GM13977 (cell line): Measurements from ENCODE around the gene CORO1C.
"Not testable (repeated sequence)": the region's sequence is repeated elsewhere in the genome, so short reads cannot be mapped to it uniquely, and the experiment has no call there.

Experiments
- DNase-seq: peaks from one replicate; pipeline ENCODE4 v3.0.0; 2012; ENCODE audit warnings: low spot score
- in situ Hi-C: fragments of 300-500 bp; cut with MboI; formaldehyde crosslinking; loops from one replicate; pipeline ENCODE4 v1.12.0; 2022; ENCODE audit warnings: low sequenced_read_pairs, low pct_unique_long_range_greater_than_20kb, mixed read lengths, inconsistent platforms; ENCODE audit not compliant: unreplicated experiment
- TF ChIP-seq, protein P1 (sequence below): IDR thresholded peaks from 2 replicates; pipeline ENCODE4 v1.5.1; 2012; ENCODE audit warnings: mild to moderate bottlenecking, control low read depth; ENCODE audit not compliant: insufficient read depth; ENCODE audit errors: extremely low read depth, missing control alignments

The CORO1C gene

DNA sequence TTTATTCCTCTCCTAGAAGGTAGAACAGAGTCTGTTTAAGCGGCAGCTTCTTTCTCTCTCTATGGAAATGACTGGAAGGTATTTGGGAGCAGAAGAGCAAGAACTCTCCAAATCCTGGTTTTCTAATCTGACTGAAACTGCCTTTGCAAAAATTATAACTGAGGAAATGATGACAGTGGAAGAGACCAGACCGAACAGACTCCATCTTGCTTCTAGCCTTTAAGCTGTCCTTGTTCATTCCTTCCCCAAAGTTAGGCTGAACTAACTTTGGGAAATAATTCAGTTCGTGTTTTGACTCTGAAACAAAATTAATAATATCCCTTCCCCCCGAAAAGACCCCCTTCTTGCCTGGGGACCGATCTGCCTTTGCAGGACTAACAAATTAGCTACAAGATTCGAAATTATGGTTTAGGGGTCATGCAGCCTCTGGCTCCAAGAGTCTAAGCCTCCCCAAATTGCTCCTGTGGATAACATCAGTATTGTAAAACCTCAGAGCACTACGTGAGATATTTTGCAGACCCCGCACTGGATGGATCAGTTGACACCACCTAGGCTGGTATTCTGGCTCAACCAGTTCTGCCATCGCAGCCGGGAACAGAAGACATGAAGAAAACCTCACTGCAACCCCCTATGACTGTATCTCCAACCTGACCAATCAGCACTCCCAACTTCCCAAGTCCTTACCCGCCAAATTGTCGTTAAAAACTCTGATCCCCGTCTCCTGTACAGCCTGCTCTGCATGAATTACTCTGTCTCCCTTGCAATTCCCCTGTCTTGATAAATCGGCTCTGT lies 111.8 kb downstream of the CORO1C start:
- TF ChIP-seq, protein P1, sequence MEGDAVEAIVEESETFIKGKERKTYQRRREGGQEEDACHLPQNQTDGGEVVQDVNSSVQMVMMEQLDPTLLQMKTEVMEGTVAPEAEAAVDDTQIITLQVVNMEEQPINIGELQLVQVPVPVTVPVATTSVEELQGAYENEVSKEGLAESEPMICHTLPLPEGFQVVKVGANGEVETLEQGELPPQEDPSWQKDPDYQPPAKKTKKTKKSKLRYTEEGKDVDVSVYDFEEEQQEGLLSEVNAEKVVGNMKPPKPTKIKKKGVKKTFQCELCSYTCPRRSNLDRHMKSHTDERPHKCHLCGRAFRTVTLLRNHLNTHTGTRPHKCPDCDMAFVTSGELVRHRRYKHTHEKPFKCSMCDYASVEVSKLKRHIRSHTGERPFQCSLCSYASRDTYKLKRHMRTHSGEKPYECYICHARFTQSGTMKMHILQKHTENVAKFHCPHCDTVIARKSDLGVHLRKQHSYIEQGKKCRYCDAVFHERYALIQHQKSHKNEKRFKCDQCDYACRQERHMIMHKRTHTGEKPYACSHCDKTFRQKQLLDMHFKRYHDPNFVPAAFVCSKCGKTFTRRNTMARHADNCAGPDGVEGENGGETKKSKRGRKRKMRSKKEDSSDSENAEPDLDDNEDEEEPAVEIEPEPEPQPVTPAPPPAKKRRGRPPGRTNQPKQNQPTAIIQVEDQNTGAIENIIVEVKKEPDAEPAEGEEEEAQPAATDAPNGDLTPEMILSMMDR: no peak
- no peak for DNase-seq
- in situ Hi-C loops: loop anchor here (5.0 kb wide), 1 partner anchor 52 kb away; no protein-coding TSS in a partner anchor

- DNase-seq: not testable (repeated sequence)
- in situ Hi-C loops: loop anchor here (5.0 kb wide), 1 partner anchor 52 kb away; no protein-coding TSS in a partner anchor
These were observed 112.4 kb downstream of the CORO1C start for GRCh38 chr12:108618953-108619274.

- TF ChIP-seq, protein P1: peak; percentile 91
- DNase-seq: peak; percentile 74
- in situ Hi-C loops: loop anchor here (5.0 kb wide), 1 partner anchor 51 kb away; no protein-coding TSS in a partner anchor
These were observed 113.0 kb downstream of the CORO1C start for GRCh38 chr12:108618079-108618952.

GRCh38 chr12:108616941-108617858 lies 114.1 kb downstream of the CORO1C start:
- DNase-seq: peak; percentile 90
- TF ChIP-seq, protein P1: peak; percentile 9
- in situ Hi-C loops: loop anchor here (5.0 kb wide), 1 partner anchor 50 kb away; no protein-coding TSS in a partner anchor

- TF ChIP-seq, protein P1: no peak
- in situ Hi-C loops: loop anchor here (5.0 kb wide), 1 partner anchor 49 kb away; no protein-coding TSS in a partner anchor
- no peak for DNase-seq
These were observed 115.0 kb downstream of the CORO1C start for GRCh38 chr12:108616359-108616758.

GRCh38 chr12:108615918-108616317 lies 115.4 kb downstream of the CORO1C start:
- no peak for DNase-seq
- in situ Hi-C loops: loop anchor here (5.0 kb wide), 1 partner anchor 49 kb away; no protein-coding TSS in a partner anchor
- TF ChIP-seq, protein P1: no peak
